ENCODE results near the gene CELF6. TPM values are rescaled to one million over a fixed set of nuclear protein-coding genes. Genes with fewer than 3 reads are reported as not detected.

CELF6 gene
- 0.65 and 0.86 TPM in 2 replicates for total RNA-seq
- long read RNA-seq, result 0 reads

DNA sequence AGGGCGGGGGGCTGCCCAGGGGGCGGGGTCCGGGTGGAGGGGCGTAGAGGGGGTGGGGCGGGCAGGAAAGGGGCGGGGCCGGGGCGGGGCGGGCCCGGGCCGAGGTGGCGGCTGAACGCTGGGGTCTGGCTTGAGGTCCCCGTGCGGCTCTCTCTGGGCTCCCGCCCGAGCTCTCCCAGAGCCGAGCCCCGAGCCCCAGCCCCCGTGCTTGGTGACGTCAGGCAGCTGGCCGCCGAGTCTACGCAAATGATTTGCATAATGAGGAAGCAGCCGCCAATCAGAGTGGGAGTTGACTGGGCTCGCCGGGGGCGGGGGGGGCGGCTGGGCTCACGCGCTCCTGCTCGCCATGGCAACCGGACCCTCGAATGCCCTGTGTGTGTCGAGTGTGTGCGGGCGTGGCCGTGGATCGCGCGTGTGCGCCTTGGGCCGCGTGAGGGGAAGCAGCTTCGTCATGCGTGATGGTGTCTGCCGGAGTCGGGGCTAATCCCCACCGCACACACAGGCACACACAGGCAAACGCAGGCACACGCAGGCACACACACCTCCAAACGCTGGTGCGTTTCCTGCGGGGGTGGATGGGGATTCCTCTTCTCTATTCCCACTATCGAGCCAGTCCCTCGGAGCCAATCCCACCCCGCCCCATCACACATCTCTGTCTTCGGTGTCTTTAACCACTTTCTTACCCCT, at the start of gene CELF6:
Gene CELF6, minus strand, starts transcription at position 173 of the 687 bp plus-strand sequence. CDS start 283 bp downstream, outside the sequence.
- TF ChIP-seq, protein P1, sequence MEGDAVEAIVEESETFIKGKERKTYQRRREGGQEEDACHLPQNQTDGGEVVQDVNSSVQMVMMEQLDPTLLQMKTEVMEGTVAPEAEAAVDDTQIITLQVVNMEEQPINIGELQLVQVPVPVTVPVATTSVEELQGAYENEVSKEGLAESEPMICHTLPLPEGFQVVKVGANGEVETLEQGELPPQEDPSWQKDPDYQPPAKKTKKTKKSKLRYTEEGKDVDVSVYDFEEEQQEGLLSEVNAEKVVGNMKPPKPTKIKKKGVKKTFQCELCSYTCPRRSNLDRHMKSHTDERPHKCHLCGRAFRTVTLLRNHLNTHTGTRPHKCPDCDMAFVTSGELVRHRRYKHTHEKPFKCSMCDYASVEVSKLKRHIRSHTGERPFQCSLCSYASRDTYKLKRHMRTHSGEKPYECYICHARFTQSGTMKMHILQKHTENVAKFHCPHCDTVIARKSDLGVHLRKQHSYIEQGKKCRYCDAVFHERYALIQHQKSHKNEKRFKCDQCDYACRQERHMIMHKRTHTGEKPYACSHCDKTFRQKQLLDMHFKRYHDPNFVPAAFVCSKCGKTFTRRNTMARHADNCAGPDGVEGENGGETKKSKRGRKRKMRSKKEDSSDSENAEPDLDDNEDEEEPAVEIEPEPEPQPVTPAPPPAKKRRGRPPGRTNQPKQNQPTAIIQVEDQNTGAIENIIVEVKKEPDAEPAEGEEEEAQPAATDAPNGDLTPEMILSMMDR (IDR thresholded peaks at IDR 0.05), result no peak
- DNase-seq (ENCODE audit: extremely low spot score, unreplicated experiment), result peak; percentile 88
- Mint-ChIP-seq H3K27me3 (ENCODE audit: unreplicated experiment) (peaks cover 22% of the 10 kb centered on the region), H3K4me1 (ENCODE audit: unreplicated experiment) (peaks cover 12% of the 10 kb centered on the region), H3K27ac (ENCODE audit: unreplicated experiment) (no peak within 1 kb of the TSS), H3K4me3 (ENCODE audit: unreplicated experiment) (peak within 1 kb of the TSS; percentile 75), H3K36me3 (ENCODE audit: unreplicated experiment) (peaks cover 15% of the 10 kb centered on the region), H3K9me3 (ENCODE audit: unreplicated experiment) (peaks cover 18% of the 10 kb centered on the region)

- Mint-ChIP-seq H3K4me1 (ENCODE audit: unreplicated experiment) (peaks cover 9% of the 10 kb centered on the region), H3K36me3 (ENCODE audit: unreplicated experiment) (peaks cover 26% of the 10 kb centered on the region), H3K27ac (ENCODE audit: unreplicated experiment) (no peak overlapping the region), H3K4me3 (ENCODE audit: unreplicated experiment) (no peak overlapping the region), H3K9me3 (ENCODE audit: unreplicated experiment) (no peaks in the 10 kb centered on the region), H3K27me3 (ENCODE audit: unreplicated experiment) (no peaks in the 10 kb centered on the region)
- TF ChIP-seq, protein P1 (IDR thresholded peaks at IDR 0.05), result no peak
- no peak for DNase-seq (ENCODE audit: extremely low spot score, unreplicated experiment)
These were observed 48.9 kb upstream of the CELF6 start for GRCh38 chr15:72368899-72369298.

DNA sequence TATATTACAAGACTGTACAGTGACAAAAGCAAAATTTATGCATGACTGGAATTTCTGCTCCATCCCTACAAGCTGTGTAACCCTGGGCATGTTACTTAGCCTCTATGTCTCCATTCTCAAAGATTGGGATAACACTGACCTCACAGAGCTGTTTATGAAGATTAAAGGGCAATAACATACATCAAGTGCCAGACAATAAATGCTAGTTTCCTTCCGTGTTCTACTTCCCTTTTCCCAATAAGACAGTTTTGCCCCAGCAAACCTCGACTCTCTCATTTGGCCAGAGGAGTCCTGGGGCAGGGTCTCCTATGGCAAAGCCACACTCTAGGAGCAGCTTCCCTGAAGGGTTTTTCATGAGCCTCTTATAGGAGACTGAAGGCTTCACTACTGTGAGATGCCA, 48.4 kb upstream of the CELF6 start:
- Mint-ChIP-seq H3K27me3 (ENCODE audit: unreplicated experiment) (no peaks in the 10 kb centered on the region), H3K4me1 (ENCODE audit: unreplicated experiment) (peaks cover 7% of the 10 kb centered on the region), H3K27ac (ENCODE audit: unreplicated experiment) (no peak overlapping the region), H3K9me3 (ENCODE audit: unreplicated experiment) (no peaks in the 10 kb centered on the region), H3K36me3 (ENCODE audit: unreplicated experiment) (peaks cover 26% of the 10 kb centered on the region), H3K4me3 (ENCODE audit: unreplicated experiment) (no peak overlapping the region)
- no peak for DNase-seq (ENCODE audit: extremely low spot score, unreplicated experiment)
- TF ChIP-seq, protein P1 (IDR thresholded peaks at IDR 0.05), result no peak

- TF ChIP-seq, protein P1 (IDR thresholded peaks at IDR 0.05), result no peak
- Mint-ChIP-seq H3K4me1 (ENCODE audit: unreplicated experiment) (no peaks in the 10 kb centered on the region), H3K36me3 (ENCODE audit: unreplicated experiment) (peaks cover 21% of the 10 kb centered on the region), H3K27ac (ENCODE audit: unreplicated experiment) (no peak overlapping the region), H3K27me3 (ENCODE audit: unreplicated experiment) (no peaks in the 10 kb centered on the region), H3K9me3 (ENCODE audit: unreplicated experiment) (no peaks in the 10 kb centered on the region), H3K4me3 (ENCODE audit: unreplicated experiment) (no peak overlapping the region)
- no peak for DNase-seq (ENCODE audit: extremely low spot score, unreplicated experiment)
These were observed 45.9 kb upstream of the CELF6 start for GRCh38 chr15:72365844-72366243.

DNA sequence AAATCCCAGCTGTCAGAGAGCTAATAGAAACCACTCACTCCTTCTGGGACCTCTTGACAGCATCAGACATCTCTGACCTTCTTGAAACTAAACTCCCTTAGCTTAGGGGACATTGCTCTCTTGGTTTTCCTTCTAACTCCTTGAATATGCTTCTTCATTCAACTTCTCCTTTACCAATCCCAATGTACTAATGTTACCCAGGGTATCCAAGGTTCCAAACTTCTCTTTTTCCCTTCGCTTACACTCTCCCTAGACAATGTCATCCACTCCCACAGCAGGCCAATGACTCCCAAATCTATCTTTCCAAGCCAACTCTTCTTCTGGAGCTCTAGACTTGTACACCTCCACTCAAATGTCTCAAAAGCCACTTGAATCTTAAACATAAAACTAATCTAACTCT, 41.2 kb upstream of the CELF6 start:
- Mint-ChIP-seq H3K27me3 (ENCODE audit: unreplicated experiment) (no peaks in the 10 kb centered on the region), H3K27ac (ENCODE audit: unreplicated experiment) (no peak overlapping the region)

More for the DNA sequence above, 41.2 kb upstream of the CELF6 start:
- no peak for DNase-seq (ENCODE audit: extremely low spot score, unreplicated experiment)
- peaks cover 6% of the 10 kb centered on the region for H3K36me3 Mint-ChIP-seq (ENCODE audit: unreplicated experiment)
- H3K4me1 Mint-ChIP-seq (ENCODE audit: unreplicated experiment), result peaks cover 7% of the 10 kb centered on the region
- no peaks in the 10 kb centered on the region for H3K9me3 Mint-ChIP-seq (ENCODE audit: unreplicated experiment)
- TF ChIP-seq, protein P1 (IDR thresholded peaks at IDR 0.05), result no peak
- H3K4me3 Mint-ChIP-seq (ENCODE audit: unreplicated experiment), result no peak overlapping the region

Data from osteocyte (in vitro differentiated cells).